GM18498 (cell line): ENCODE data around the gene MSMB.
"Not testable (repeated sequence)": the region's sequence is repeated elsewhere in the genome, so short reads cannot be mapped to it uniquely, and the experiment has no call there.

Experiments
- ATAC-seq: cut with Tn5 transposase; IDR thresholded peaks from one replicate; pipeline ENCODE4 v1.9.1; 2021; ENCODE audit warnings: mild to moderate bottlenecking, moderate library complexity; ENCODE audit not compliant: unreplicated experiment

MSMB gene

DNA sequence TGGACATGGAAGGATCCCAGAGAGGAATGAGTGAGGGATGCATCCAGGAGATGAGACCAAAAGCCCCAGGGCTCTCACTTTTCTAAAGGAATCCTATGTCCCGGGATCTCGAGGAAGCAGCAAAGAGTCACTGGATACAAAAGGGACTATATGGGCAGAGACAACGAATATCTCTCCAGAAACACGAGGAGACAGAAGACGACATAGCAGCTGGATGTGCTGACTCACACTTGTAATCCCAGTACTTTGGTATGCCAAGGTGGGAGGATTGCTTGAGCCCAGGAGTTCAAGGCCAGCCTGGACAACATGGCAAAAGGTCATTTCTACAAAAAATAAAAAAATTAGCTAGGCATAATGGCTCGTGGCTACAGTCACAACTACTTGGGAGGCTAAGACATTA lies 24.7 kb upstream of the MSMB start:
- no peak for ATAC-seq

GRCh38 chr10:46069771-46070463 lies 23.8 kb upstream of the MSMB start:
- ATAC-seq = no peak

GRCh38 chr10:46068905-46069304 lies 22.8 kb upstream of the MSMB start:
- no peak for ATAC-seq

DNA sequence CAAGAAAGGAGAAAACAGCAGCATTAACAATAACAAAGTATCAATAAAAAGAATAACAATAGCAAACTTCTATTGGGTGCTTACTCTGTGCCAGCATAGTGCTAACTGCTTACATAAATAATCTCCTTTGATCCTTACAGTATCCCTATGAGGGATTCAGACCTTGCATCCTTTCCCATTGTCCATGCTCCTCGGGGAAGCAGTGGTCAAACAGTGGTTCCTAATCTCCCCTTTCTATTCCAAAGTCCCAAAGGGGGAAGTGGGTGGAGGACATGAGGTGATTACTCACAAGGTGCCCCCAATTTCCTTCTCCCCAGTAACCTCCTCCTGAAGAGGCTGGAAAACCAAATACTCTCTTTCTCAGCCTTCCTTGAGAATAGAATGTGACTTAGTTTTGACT lies 22.0 kb upstream of the MSMB start:
- ATAC-seq = no peak

GRCh38 chr10:46064269-46064817 lies 18.3 kb upstream of the MSMB start:
- no peak for ATAC-seq

- ATAC-seq = no peak
Measured at GRCh38 chr10:46062723-46063428, 16.8 kb upstream of the MSMB start.

- no peak for ATAC-seq
Measured at GRCh38 chr10:46060706-46061105, 14.6 kb upstream of the MSMB start.

DNA sequence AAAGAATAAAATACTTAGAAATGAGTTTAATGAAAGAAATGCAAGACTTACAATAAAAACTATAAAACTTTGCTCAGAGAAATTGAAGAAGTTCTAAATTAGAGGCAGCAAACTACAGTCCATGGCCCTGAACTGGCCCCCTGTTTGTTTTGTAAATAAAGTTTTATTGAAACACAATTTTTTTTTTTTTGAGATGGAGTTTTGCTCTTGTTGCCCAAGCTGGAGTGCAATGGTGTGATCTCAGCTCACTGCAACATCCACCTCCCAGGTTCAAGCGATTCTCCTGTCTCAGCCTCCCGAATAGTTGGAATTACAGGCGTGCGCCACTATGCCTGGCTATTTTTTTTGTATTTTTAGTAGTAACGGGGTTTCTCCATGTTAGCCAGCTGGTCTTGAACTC lies 11.9 kb upstream of the MSMB start:
- not testable (repeated sequence) for ATAC-seq

- ATAC-seq = no peak
Measured at GRCh38 chr10:46057038-46057437, 11.0 kb upstream of the MSMB start.

DNA sequence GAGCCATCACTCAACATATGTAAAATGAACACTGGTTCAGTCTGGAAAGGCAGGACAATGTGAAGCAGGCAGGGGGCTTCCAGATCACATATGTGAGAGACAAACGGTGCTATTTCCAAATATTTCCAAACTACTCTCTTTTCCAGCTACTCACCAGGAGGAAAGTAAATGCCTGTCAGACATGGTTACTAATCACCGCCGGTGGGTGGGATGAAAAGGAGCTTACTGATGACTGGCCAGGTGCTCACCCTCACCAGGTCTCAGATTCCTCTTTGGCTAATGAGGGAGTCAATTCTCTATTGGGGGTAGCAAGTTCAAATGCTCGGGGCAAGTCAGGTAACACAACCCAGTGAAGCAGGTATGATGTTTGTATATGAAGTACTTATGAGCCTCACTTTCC lies 9.7 kb upstream of the MSMB start:
- ATAC-seq = no peak

- ATAC-seq = no peak
Measured at GRCh38 chr10:46053534-46054434, 7.7 kb upstream of the MSMB start.

- no peak for ATAC-seq
Measured at GRCh38 chr10:46052791-46053375, 6.8 kb upstream of the MSMB start.

DNA sequence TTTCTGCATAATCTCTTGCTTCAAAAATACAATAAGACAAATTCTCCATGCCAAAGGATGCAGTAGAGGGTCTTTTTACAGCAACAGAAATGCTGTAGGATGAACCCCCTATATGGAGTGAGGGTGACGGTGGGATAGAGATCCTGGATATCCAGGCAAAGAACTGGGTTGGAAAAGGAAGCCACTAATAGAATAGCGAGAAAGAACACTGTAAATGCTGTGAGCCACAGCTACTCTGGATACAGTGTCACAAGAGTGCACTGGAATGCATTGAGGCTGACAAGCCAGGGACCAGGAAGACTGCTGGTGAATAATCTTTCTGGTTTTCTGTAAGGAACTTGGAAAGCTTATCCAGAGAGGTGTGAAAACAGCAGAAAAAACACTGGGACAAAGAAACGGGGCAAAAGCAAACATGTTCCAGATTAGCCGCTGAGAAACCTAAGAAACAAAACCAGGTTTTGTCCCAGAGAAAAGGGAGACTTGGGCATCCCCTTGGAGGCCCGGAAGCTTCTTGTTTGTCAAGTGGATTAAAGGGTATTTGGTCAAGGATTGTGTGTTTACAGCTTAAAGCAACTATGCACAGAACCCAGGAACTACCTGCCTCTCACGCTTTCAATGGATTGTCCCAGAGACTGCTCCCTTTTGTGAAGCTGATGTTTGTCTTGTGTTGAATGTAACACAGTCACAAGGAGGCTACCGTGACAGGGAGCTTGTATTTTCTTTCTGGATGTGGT lies 6.2 kb upstream of the MSMB start:
- ATAC-seq = no peak

GRCh38 chr10:46050941-46051623 lies 5.0 kb upstream of the MSMB start:
- no peak for ATAC-seq

- ATAC-seq = not testable (repeated sequence)
Measured at GRCh38 chr10:46049497-46049831, 3.4 kb upstream of the MSMB start.

GRCh38 chr10:46048152-46048551 lies 2.1 kb upstream of the MSMB start:
- no peak for ATAC-seq

DNA sequence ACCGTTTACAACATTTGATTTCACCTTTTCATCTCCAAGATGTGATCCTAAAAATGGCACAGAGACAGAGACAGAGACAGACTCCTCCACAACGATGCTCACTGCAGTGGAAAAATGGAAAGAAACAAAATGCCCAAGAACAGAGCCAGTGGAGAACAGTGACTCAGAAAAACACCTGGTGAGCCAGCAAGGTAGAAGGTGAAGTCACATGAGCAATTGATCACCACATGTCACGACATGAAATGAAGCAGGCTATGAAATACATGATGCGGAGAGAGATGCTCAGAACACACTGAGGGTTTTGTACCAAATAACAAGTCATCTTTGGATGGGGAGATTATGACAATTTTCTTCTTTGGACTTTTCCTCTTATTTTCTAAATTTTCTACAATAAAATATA lies 3.5 kb downstream of the MSMB start:
- ATAC-seq = no peak

DNA sequence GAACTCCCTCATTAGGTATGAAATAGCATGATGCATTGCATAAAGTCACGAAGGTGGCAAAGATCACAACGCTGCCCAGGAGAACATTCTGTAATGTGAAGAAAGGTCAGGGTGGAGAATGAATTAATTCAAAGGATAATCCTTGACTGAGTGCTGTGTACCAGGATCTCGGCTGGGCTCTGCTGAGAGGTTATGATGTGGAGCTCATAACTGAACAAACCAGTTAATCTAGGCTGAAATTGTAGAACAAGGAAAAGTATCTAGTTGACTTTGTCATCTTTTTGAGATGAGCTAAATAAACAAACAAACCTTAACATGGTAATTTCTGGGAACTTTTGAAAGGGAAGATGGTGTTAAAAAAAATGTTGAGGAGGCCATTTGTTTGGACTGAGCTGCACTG lies 6.1 kb downstream of the MSMB start:
- no peak for ATAC-seq

GRCh38 chr10:46037107-46037825 lies 8.8 kb downstream of the MSMB start:
- ATAC-seq = no peak
